Measurements from ENCODE around the gene LGI2. TPM values are rescaled to one million over a fixed set of nuclear protein-coding genes. Genes with fewer than 3 reads are reported as not detected.

LGI2 gene
- total RNA-seq, 1 experiment from 2014 or later = 12.2 TPM

DNA sequence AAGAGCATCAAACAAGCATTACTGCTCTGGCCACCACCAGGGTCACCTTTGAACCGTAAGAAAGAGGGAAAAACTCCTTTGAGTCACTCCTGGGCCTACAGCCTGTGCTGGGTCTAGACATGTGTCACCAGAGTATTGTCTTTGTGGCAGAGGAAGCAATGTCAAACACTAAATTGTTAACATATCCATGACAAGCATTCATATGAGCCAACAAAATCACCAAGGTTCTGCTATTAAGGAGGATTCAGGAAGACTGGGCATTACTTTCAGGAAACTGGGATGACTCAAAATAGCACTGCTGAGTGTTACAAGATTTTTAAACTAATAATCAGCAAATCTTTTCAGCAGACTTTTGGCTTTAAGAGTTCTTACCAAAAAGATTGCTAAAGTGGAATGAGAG, 28.1 kb downstream of the LGI2 start:
- Mint-ChIP-seq H3K27me3 (ENCODE audit: low read depth) (no peaks in the 10 kb centered on the region; the same call in 1 of the 2 replicates), H3K4me3 (no peak overlapping the region), H3K27ac (no peak overlapping the region), H3K9me3 (0 out of 2 replicates have a peak, but pooled peaks cover 6% of the 10 kb centered on the region), H3K36me3 (no peaks in the 10 kb centered on the region), H3K4me1 (peaks cover 29% of the 10 kb centered on the region)
- CTCF ChIA-PET = no interaction called here
- ATAC-seq (no peak), DNase-seq (ENCODE audit: low spot score) (no peak)
- POLR2A ChIA-PET = no interaction called here
- TF ChIP-seq ZNF317 (CRISPR knock-in tag; IDR thresholded peaks at IDR 0.05; ENCODE audit: borderline replicate concordance, low read depth) = no peak
- no peak for TF ChIP-seq ZNF396 (CRISPR knock-in tag; IDR thresholded peaks at IDR 0.05; ENCODE audit: borderline replicate concordance)
- no peak for TF ChIP-seq SMAD4 (CRISPR knock-in tag; IDR thresholded peaks at IDR 0.05)
- TF ChIP-seq, protein P1, sequence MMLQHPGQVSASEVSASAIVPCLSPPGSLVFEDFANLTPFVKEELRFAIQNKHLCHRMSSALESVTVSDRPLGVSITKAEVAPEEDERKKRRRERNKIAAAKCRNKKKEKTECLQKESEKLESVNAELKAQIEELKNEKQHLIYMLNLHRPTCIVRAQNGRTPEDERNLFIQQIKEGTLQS (CRISPR knock-in tag; conservative IDR thresholded peaks at IDR 0.05) = no peak
- no peak for TF ChIP-seq PRRX2 (CRISPR knock-in tag; IDR thresholded peaks at IDR 0.05)
- TF ChIP-seq NFYB (CRISPR knock-in tag; conservative IDR thresholded peaks at IDR 0.05; ENCODE audit: low read depth) = no peak
- TF ChIP-seq, protein P2, sequence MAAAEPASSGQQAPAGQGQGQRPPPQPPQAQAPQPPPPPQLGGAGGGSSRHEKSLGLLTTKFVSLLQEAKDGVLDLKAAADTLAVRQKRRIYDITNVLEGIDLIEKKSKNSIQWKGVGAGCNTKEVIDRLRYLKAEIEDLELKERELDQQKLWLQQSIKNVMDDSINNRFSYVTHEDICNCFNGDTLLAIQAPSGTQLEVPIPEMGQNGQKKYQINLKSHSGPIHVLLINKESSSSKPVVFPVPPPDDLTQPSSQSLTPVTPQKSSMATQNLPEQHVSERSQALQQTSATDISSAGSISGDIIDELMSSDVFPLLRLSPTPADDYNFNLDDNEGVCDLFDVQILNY (CRISPR knock-in tag; IDR thresholded peaks at IDR 0.05) = no peak
- TF ChIP-seq ZNF219 (CRISPR knock-in tag; IDR thresholded peaks at IDR 0.05; ENCODE audit: borderline replicate concordance) = no peak

DNA sequence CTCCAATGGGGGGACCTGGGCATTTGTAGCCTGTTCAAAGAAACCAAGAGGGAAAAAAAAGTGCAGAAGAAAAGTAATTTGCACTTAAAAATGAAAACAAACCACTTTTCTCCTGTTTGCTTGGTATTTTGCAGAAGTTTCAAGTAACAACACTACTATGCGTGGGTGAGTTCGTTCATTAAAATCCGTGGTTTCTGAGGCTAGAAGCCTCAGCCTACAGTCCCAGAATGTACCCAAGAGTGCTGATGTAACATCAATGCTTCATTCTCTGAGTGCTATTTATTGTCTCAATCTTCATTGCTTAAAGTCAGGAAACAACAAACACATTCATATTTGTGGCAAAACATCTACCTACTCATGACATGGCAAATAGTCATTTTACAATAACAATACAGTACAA, 29.2 kb downstream of the LGI2 start:
- no peak for ATAC-seq
- no peak for TF ChIP-seq GABPB1 (CRISPR knock-in tag; IDR thresholded peaks at IDR 0.05)
- no peak for TF ChIP-seq NR1H2 (CRISPR knock-in tag; IDR thresholded peaks at IDR 0.05)
- no peak for TF ChIP-seq ZNF416 (CRISPR knock-in tag; IDR thresholded peaks at IDR 0.05)
- TF ChIP-seq, protein P3, sequence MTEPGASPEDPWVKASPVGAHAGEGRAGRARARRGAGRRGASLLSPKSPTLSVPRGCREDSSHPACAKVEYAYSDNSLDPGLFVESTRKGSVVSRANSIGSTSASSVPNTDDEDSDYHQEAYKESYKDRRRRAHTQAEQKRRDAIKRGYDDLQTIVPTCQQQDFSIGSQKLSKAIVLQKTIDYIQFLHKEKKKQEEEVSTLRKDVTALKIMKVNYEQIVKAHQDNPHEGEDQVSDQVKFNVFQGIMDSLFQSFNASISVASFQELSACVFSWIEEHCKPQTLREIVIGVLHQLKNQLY (CRISPR knock-in tag; IDR thresholded peaks at IDR 0.05) = no peak
- TF ChIP-seq, protein P2 (CRISPR knock-in tag; IDR thresholded peaks at IDR 0.05) = no peak
- TF ChIP-seq EMX1 (CRISPR knock-in tag; IDR thresholded peaks at IDR 0.05) = no peak
- TF ChIP-seq ZNF396 (CRISPR knock-in tag; IDR thresholded peaks at IDR 0.05; ENCODE audit: borderline replicate concordance) = no peak
- TF ChIP-seq, protein P4, sequence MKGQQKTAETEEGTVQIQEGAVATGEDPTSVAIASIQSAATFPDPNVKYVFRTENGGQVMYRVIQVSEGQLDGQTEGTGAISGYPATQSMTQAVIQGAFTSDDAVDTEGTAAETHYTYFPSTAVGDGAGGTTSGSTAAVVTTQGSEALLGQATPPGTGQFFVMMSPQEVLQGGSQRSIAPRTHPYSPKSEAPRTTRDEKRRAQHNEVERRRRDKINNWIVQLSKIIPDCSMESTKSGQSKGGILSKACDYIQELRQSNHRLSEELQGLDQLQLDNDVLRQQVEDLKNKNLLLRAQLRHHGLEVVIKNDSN (CRISPR knock-in tag; IDR thresholded peaks at IDR 0.05) = no peak
- TF ChIP-seq NFATC4 (CRISPR knock-in tag; IDR thresholded peaks at IDR 0.05) = no peak
- TF ChIP-seq, protein P5, sequence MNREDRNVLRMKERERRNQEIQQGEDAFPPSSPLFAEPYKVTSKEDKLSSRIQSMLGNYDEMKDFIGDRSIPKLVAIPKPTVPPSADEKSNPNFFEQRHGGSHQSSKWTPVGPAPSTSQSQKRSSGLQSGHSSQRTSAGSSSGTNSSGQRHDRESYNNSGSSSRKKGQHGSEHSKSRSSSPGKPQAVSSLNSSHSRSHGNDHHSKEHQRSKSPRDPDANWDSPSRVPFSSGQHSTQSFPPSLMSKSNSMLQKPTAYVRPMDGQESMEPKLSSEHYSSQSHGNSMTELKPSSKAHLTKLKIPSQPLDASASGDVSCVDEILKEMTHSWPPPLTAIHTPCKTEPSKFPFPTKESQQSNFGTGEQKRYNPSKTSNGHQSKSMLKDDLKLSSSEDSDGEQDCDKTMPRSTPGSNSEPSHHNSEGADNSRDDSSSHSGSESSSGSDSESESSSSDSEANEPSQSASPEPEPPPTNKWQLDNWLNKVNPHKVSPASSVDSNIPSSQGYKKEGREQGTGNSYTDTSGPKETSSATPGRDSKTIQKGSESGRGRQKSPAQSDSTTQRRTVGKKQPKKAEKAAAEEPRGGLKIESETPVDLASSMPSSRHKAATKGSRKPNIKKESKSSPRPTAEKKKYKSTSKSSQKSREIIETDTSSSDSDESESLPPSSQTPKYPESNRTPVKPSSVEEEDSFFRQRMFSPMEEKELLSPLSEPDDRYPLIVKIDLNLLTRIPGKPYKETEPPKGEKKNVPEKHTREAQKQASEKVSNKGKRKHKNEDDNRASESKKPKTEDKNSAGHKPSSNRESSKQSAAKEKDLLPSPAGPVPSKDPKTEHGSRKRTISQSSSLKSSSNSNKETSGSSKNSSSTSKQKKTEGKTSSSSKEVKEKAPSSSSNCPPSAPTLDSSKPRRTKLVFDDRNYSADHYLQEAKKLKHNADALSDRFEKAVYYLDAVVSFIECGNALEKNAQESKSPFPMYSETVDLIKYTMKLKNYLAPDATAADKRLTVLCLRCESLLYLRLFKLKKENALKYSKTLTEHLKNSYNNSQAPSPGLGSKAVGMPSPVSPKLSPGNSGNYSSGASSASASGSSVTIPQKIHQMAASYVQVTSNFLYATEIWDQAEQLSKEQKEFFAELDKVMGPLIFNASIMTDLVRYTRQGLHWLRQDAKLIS (CRISPR knock-in tag; IDR thresholded peaks at IDR 0.05; ENCODE audit: borderline replicate concordance) = no peak
- TF ChIP-seq IRF2 (CRISPR knock-in tag; IDR thresholded peaks at IDR 0.05; ENCODE audit: borderline replicate concordance, low read depth) = no peak
- Mint-ChIP-seq H3K36me3 (no peaks in the 10 kb centered on the region), H3K9me3 (0 out of 2 replicates have a peak, but pooled peaks cover 6% of the 10 kb centered on the region), H3K4me1 (peaks cover 29% of the 10 kb centered on the region), H3K27me3 (ENCODE audit: low read depth) (no peaks in the 10 kb centered on the region; the same call in 1 of the 2 replicates), H3K27ac (no peak overlapping the region), H3K4me3 (no peak overlapping the region)
- ChIA-PET POLR2A (no interaction called here), CTCF (interaction anchor here (1.1 to 1.4 kb wide), 3 partner anchors 13 to 44 kb away, joined by 3 to 4 read pairs (median 4); no protein-coding TSS in a partner anchor)
- DNase-seq (ENCODE audit: low spot score) = no peak
